ENCODE data around the gene PAK4. TPM values are rescaled to one million over a fixed set of nuclear protein-coding genes. Genes with fewer than 3 reads are reported as not detected.
"Not testable (repeated sequence)": the region's sequence is repeated elsewhere in the genome, so short reads cannot be mapped to it uniquely, and the experiment has no call there.

Gene PAK4
- total RNA-seq, 2 donors from 2014 or later: 15.6 to 19.4 TPM

GRCh38 chr19:39138221-39139211, 12.9 kb downstream of the PAK4 start:
- H3K36me3 Mint-ChIP-seq: no peaks in the 10 kb centered on the region
- peak overlapping the region; percentile 27 to 50 for H3K27ac Mint-ChIP-seq
- no peak for DNase-seq (ENCODE audit: low spot score in 2 of 2)
- no peak for ATAC-seq
- no peaks in the 10 kb centered on the region for H3K9me3 Mint-ChIP-seq

- DNase-seq (ENCODE audit: low spot score in 2 of 2) (no peak), ATAC-seq (no peak)
- H3K9me3 Mint-ChIP-seq: no peaks in the 10 kb centered on the region
- no peak overlapping the region for H3K27ac Mint-ChIP-seq
- H3K36me3 Mint-ChIP-seq: no peaks in the 10 kb centered on the region
These were observed 13.8 kb downstream of the PAK4 start for GRCh38 chr19:39139305-39139874.

GRCh38 chr19:39139971-39140453, 14.4 kb downstream of the PAK4 start:
- ATAC-seq (no peak), DNase-seq (ENCODE audit: low spot score in 2 of 2) (no peak)
- no peak overlapping the region for H3K27ac Mint-ChIP-seq
- no peaks in the 10 kb centered on the region for H3K36me3 Mint-ChIP-seq
- no peaks in the 10 kb centered on the region for H3K9me3 Mint-ChIP-seq

- peak overlapping the region in 1 of 2 donors; percentile 36 for H3K27ac Mint-ChIP-seq
- no peaks in the 10 kb centered on the region for H3K9me3 Mint-ChIP-seq
- ATAC-seq (no peak), DNase-seq (ENCODE audit: low spot score in 2 of 2) (no peak)
- no peaks in the 10 kb centered on the region for H3K36me3 Mint-ChIP-seq
These were observed 15.0 kb downstream of the PAK4 start for GRCh38 chr19:39140594-39140993.

GRCh38 chr19:39141929-39142328, 16.3 kb downstream of the PAK4 start:
- ATAC-seq (no peak), DNase-seq (ENCODE audit: low spot score in 2 of 2) (no peak)
- Mint-ChIP-seq H3K9me3 (no peaks in the 10 kb centered on the region), H3K36me3 (no peaks in the 10 kb centered on the region), H3K27ac (no peak overlapping the region)

GRCh38 chr19:39142630-39143029, 17.0 kb downstream of the PAK4 start:
- Mint-ChIP-seq H3K27ac (no peak overlapping the region), H3K9me3 (no peaks in the 10 kb centered on the region), H3K36me3 (no peaks in the 10 kb centered on the region)
- DNase-seq (ENCODE audit: low spot score in 2 of 2) (no peak), ATAC-seq (no peak)

- not testable (repeated sequence) for H3K9me3 Mint-ChIP-seq; H3K36me3 Mint-ChIP-seq; H3K27ac Mint-ChIP-seq; ATAC-seq; DNase-seq (ENCODE audit: low spot score in 2 of 2)
These were observed 18.2 kb downstream of the PAK4 start for GRCh38 chr19:39143757-39144289.

- H3K9me3 Mint-ChIP-seq: no peaks in the 10 kb centered on the region
- H3K36me3 Mint-ChIP-seq: no peaks in the 10 kb centered on the region
- no peak overlapping the region for H3K27ac Mint-ChIP-seq
- DNase-seq (ENCODE audit: low spot score in 2 of 2) (no peak), ATAC-seq (no peak)
These were observed 18.9 kb downstream of the PAK4 start for GRCh38 chr19:39144290-39145071.

GRCh38 chr19:39145180-39145953, 19.8 kb downstream of the PAK4 start:
- Mint-ChIP-seq H3K27ac (no peak overlapping the region), H3K9me3 (no peaks in the 10 kb centered on the region), H3K36me3 (no peaks in the 10 kb centered on the region)
- DNase-seq (ENCODE audit: low spot score in 2 of 2) (no peak), ATAC-seq (no peak)

GRCh38 chr19:39146091-39146490, 20.5 kb downstream of the PAK4 start:
- Mint-ChIP-seq H3K36me3 (no peaks in the 10 kb centered on the region), H3K27ac (no peak overlapping the region), H3K9me3 (no peaks in the 10 kb centered on the region)
- ATAC-seq (no peak), DNase-seq (ENCODE audit: low spot score in 2 of 2) (no peak)

GRCh38 chr19:39146686-39147450, 21.3 kb downstream of the PAK4 start:
- H3K9me3 Mint-ChIP-seq: no peaks in the 10 kb centered on the region
- DNase-seq (ENCODE audit: low spot score in 2 of 2) (no peak), ATAC-seq (no peak)
- H3K36me3 Mint-ChIP-seq: no peaks in the 10 kb centered on the region
- H3K27ac Mint-ChIP-seq: peak overlapping the region in 1 of 2 donors; percentile 52

- no peaks in the 10 kb centered on the region for H3K36me3 Mint-ChIP-seq
- no peaks in the 10 kb centered on the region for H3K9me3 Mint-ChIP-seq
- DNase-seq (ENCODE audit: low spot score in 2 of 2) (no peak), ATAC-seq (no peak)
- no peak overlapping the region for H3K27ac Mint-ChIP-seq
These were observed 21.9 kb downstream of the PAK4 start for GRCh38 chr19:39147480-39147879.

GRCh38 chr19:39148939-39149529, 23.4 kb downstream of the PAK4 start:
- DNase-seq (ENCODE audit: low spot score in 2 of 2) (no peak), ATAC-seq (no peak)
- H3K27ac Mint-ChIP-seq: no peak overlapping the region
- no peaks in the 10 kb centered on the region for H3K9me3 Mint-ChIP-seq
- H3K36me3 Mint-ChIP-seq: no peaks in the 10 kb centered on the region

- no peak for ATAC-seq
- no peaks in the 10 kb centered on the region for H3K36me3 Mint-ChIP-seq
These were observed 24.6 kb downstream of the PAK4 start for GRCh38 chr19:39150235-39150634.

More at GRCh38 chr19:39150235-39150634, 24.6 kb downstream of the PAK4 start:
- peak overlapping the region in 1 of 2 donors; percentile 9 for H3K27ac Mint-ChIP-seq
- no peak for DNase-seq (ENCODE audit: low spot score in 2 of 2)
- no peaks in the 10 kb centered on the region for H3K9me3 Mint-ChIP-seq
